Gastroesophageal sphincter (tissue), 3 donors: ENCODE results near the gene RHOJ.

ENCODE experiments used
- POLR2A ChIP-seq, 2 donors: fragments of 450-650 bp; IDR thresholded peaks; one replicate each; pipeline ENCODE4 v1.6.1; 2017; ENCODE audit warnings: antibody characterized with exemption in 2 of 2, mild to moderate bottlenecking in 2 of 2, moderate library complexity in 1 of 2
- TF ChIP-seq, protein P1 (sequence below), 4 experiments: fragments of 200-600 bp in 2 of 4; fragments of 450-650 bp in 2 of 4; sonication (generic) in 1 of 4; IDR thresholded peaks; one replicate each; pipeline ENCODE4 v1.5.1; 2017 to 2019; ENCODE audit warnings: antibody characterized with exemption in 4 of 4, mild to moderate bottlenecking in 2 of 4, moderate library complexity in 2 of 4

- no peak for TF ChIP-seq POLR2A (IDR thresholded peaks at IDR 0.05)
- TF ChIP-seq, protein P1, sequence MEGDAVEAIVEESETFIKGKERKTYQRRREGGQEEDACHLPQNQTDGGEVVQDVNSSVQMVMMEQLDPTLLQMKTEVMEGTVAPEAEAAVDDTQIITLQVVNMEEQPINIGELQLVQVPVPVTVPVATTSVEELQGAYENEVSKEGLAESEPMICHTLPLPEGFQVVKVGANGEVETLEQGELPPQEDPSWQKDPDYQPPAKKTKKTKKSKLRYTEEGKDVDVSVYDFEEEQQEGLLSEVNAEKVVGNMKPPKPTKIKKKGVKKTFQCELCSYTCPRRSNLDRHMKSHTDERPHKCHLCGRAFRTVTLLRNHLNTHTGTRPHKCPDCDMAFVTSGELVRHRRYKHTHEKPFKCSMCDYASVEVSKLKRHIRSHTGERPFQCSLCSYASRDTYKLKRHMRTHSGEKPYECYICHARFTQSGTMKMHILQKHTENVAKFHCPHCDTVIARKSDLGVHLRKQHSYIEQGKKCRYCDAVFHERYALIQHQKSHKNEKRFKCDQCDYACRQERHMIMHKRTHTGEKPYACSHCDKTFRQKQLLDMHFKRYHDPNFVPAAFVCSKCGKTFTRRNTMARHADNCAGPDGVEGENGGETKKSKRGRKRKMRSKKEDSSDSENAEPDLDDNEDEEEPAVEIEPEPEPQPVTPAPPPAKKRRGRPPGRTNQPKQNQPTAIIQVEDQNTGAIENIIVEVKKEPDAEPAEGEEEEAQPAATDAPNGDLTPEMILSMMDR (IDR thresholded peaks at IDR 0.05): no peak
Measured at GRCh38 chr14:63205866-63206265, 1.6 kb downstream of the RHOJ start.
